COLO668 (cell line): ENCODE results near the gene FHL3.
A peak's percentile ranks its signal among the peaks of the same experiment; 100 is the strongest.
"Not testable (repeated sequence)": the region's sequence is repeated elsewhere in the genome, so short reads cannot be mapped to it uniquely, and the experiment has no call there.

Experiments used
- DNase-seq: peaks from one replicate; lab custom pipeline; 2025; ENCODE audit not compliant: unreplicated experiment; lab: John Stamatoyannopoulos, UW

The FHL3 gene

GRCh38 chr1:37995751-37996345 lies 9.5 kb downstream of the FHL3 start:
- DNase-seq = peak; percentile 49

GRCh38 chr1:37994886-37995566 lies 10.3 kb downstream of the FHL3 start:
- no peak for DNase-seq

DNA sequence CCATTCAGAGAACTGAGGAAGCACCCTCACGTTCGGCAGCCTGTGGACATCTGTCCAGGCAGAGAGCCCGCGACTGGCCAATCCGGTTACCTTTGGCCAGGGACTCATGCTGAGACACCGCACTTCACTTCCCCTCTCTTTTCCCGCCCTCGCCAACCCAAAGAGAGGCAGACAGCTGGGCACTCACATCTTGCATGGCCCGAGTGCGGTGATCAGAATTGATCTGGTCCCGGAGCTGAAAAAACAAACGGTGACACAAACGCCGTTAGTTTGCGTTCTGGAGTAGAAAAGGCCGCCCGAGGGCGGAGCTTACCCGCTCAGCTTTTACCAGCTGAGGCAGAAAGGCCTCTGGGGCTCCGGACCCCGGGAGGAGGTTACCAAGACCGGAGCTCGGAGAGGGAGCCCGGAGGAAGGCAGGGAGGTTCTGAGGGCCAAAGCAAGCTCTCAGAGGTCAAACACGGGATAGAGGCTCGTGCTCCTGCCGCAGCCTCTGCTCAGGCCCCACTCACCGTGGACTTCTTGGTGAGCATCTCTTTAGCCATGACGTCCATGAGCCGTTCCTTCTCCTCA lies 15.9 kb downstream of the FHL3 start:
- DNase-seq = peak; percentile 75

- DNase-seq = no peak
Observed at GRCh38 chr1:37987679-37988078, 17.6 kb downstream of the FHL3 start.

- DNase-seq = no peak
Observed at GRCh38 chr1:37983546-37983945, 21.8 kb downstream of the FHL3 start.

DNA sequence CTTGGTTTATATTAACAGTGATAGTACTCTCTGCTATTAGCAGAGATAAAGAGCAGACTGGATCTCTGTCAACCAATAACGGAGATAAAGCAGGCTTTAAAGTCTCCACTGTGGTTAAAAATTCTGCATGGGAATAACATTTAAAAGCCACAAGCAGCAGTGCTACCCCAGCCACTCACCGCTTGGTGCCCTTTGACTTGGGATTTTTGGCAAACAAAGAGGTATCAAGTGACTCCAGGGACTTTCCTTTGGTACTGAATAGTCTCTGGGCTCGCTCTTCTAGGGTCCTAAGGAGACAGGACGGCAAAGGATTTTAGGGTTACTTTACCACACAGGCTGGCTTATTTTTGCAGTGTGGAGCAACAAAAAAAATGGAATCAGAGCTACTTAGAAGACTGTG lies 26.8 kb downstream of the FHL3 start:
- DNase-seq = no peak

DNA sequence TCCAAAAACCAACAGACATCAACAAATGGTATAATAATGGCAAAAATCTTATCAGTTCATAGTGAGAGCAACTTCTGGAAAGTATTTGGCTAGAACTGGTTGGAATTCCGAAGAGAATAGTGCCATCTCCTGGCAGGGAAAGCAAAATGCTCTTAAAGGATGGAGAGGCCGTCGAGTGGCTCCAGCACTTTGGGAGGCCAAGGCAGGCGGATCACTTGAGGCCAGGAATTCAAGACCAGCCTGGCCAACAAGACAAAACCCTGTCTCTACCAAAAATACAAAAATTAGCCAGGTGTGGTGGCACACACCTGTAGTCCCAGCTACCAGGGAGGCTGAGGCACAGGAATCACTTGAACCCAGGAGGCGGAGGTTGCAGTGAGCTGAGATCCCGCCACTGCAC lies 30.2 kb downstream of the FHL3 start:
- peak; percentile 53 for DNase-seq

- no peak for DNase-seq
Observed at GRCh38 chr1:37974567-37974966, 30.7 kb downstream of the FHL3 start.

- DNase-seq = not testable (repeated sequence)
Observed at GRCh38 chr1:37973684-37974083, 31.6 kb downstream of the FHL3 start.

- DNase-seq = no peak
Observed at GRCh38 chr1:37965301-37965700, 40.0 kb downstream of the FHL3 start.

DNA sequence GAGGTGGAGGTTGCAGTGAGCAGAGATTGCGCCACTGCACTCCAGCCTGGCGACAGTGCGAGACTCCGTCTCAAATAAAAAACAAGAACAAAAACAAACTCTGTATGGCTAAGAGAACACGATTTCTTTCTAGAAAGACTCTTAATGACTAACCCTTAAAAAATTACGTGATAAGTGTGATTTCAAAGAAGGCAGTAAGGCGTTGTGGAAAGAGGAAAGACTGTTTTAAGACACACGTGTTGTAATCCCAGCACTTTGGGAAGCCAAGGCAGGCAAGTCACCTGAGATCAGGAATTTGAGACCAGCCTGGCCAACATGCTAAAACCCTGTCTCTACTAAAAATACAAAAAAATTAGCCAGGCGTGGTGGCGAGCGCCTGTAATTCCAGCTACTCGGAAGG lies 41.2 kb downstream of the FHL3 start:
- not testable (repeated sequence) for DNase-seq

DNA sequence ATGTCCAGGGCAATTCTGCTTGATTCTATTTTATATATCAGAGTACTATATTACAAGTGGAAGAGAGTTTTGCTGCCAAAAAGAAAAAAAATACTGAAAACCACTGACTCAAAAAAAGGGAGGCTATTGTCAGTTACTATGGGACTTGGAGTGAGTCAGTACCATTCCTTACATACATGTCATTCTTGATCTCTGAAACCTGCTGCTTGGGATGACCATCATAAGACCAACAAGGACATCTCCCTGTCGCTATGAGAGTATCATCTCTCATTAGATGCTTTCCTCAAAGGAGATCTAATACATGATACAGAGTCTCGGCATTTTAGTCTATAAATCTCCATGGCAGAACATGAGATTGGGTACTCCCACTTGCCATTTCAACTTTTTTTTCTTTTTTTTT lies 46.6 kb downstream of the FHL3 start:
- DNase-seq = no peak

GRCh38 chr1:37955685-37956084 lies 49.6 kb downstream of the FHL3 start:
- DNase-seq = no peak

DNA sequence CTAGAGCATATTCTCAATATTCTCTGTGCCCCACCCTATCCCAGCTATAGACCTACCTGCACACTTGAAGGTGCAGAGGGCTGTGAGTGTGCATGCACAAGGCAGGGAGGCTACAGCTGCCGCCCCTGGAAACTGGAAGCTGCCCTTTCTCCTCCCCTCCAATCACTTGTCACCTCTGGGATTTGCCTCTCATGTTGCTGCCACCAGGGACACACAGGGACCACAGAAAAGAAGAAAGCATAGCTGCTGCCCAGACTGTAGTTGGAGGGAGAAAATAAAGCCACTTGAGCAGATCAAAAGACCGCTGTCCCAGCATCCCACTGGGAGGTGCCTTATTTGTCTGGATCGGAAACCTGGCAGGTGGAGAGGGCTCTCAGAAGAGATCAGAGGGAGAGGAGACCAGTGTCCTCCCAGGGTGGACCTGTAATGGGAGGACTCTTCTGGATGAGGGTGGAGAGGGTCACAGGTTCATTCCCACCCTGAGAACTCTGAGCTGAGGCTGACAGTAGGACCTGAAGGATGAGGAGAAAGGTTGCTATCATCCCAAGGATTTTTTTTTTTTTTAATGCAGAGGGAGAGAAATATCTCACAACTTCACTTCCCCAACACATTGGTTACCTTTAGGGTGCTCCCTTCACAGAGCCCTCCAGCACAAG lies 50.9 kb downstream of the FHL3 start:
- DNase-seq = peak; percentile 27

- DNase-seq = no peak
Observed at GRCh38 chr1:37952738-37953137, 52.6 kb downstream of the FHL3 start.

- DNase-seq = no peak
Observed at GRCh38 chr1:37951783-37952624, 53.3 kb downstream of the FHL3 start.

DNA sequence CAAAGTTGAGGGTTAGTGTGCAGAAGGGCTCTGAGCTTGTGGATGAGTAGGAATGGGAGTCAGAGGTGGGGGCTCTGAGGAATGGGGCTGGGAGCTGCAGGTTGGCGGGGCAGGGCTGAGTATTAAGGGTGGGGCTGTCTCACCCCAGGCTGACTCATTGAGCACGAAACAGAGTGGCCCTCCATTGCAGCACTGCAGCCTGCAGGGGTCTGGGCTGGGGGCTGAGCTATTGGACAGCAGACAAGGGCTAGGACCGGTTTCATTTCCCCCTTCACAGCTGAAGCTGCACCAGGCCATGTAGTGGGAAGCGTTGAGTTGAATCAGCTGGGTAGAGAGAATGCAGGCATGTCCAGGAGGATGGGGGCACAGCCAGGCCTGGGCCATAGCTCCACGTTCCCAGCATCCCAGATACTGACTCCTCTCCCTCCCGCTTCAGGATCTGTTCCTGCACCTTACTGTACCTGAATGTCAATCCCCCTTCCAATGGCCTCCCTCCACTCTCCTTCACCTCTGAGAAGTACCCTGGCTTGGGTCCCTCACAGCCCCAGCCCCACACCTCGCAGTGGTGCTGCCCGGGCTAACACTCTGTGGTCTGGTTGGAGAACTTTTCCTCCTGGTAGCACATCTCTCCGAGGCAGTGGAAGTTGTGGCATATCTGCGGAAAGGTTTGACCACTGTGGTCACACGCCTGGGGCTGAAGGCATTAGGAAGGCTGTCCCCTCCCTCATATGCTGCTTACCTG lies 54.1 kb downstream of the FHL3 start:
- no peak for DNase-seq

DNA sequence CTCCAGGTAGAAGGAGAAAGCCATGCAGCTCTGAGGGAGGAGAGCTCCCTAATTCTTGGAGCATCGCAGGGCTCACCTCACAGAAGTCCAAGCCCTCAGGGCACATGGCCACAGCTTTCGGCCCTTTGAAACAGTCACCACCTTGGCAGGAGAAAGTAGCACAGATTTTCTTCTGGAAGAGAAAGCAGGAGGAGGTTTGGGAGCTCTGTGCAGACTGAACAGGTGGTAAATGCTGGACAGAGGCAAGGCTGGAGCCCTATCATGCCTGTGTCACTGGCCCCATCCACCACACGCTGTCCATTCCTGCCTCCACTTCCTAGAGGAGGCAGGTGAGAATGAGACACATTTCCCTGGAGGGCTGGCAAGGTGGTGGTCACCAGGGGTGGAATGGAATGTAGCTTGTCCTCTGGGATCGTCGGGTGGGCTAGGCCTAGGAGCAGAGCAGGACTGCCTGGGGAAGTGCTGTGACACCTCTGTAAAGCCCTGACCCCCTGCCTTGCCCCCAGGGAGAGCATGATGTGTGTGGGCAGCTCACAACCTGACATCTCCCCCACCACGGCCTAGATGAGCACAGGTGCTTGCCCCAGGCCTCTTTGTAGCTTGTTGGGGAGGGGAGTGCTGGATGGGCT lies 55.7 kb downstream of the FHL3 start:
- no peak for DNase-seq

- DNase-seq = no peak
Observed at GRCh38 chr1:37948841-37949240, 56.5 kb downstream of the FHL3 start.

GRCh38 chr1:37948166-37948565 lies 57.1 kb downstream of the FHL3 start:
- no peak for DNase-seq
